IMR-90 (cell line): ENCODE results near the gene SPTLC3. TPM values are rescaled to one million over a fixed set of nuclear protein-coding genes. Genes with fewer than 3 reads are reported as not detected.

Experiments used
- ATAC-seq: fragments of 200-7000 bp; cut with Tn5 transposase; 2 replicates; pipeline ENCODE4 v1.9.1; 2020; ENCODE audit warnings: low read depth, mild to moderate bottlenecking, moderate library complexity
- BruUV-seq: library from RNA; stranded (reverse); fragments of 400-500 nt; replicated peaks from 2 replicates; lab custom pipeline; 2021; lab: Mats Ljungman, UMichigan
- CTCF ChIA-PET: fragments of 300-600 bp; formaldehyde crosslinking; extraction: SDS; loops from one replicate; lab custom pipeline; 2021; ENCODE audit warnings: antibody characterized with exemption; lab: Yijun Ruan, JAX
- POLR2A ChIA-PET: fragments of 300-600 bp; sonication (Branson Sonifier 250); formaldehyde crosslinking; loops from one replicate; lab custom pipeline; 2022; ENCODE audit warnings: antibody characterized with exemption; ENCODE audit not compliant: unreplicated experiment; lab: Charles Lee
- DNase-seq: peaks from one replicate; pipeline ENCODE4 v3.0.0; 2013
- H2AFZ ChIP-seq: replicated peaks from 2 replicates; pipeline ENCODE3; 2013; ENCODE audit warnings: low read length, mild to moderate bottlenecking; ENCODE audit not compliant: poor library complexity
- H2AK5ac ChIP-seq: 2 replicates; pipeline ENCODE4 v1.6.1; 2013; ENCODE audit warnings: low read depth, low read length, inconsistent platforms
- H2AK9ac ChIP-seq: replicated peaks from 2 replicates; pipeline ENCODE3; 2013; ENCODE audit warnings: mild to moderate bottlenecking, low read depth, low read length, moderate library complexity; ENCODE audit not compliant: poor library complexity
- H2BK120ac ChIP-seq: 2 replicates; pipeline ENCODE4 v1.6.1; 2013; ENCODE audit warnings: low read depth, low read length, inconsistent platforms
- H2BK15ac ChIP-seq: 3 replicates; pipeline ENCODE4 v1.6.1; 2013; ENCODE audit warnings: low read depth, low read length, inconsistent platforms
- H2BK20ac ChIP-seq: 2 replicates; pipeline ENCODE4 v1.6.1; 2013; ENCODE audit warnings: low read depth, mild to moderate bottlenecking, inconsistent platforms, low read length, moderate library complexity
- H2BK5ac ChIP-seq: 2 replicates; pipeline ENCODE4 v1.6.1; 2013; ENCODE audit warnings: mild to moderate bottlenecking, low read depth, low read length, inconsistent platforms; ENCODE audit not compliant: poor library complexity, severe bottlenecking
- H3K14ac ChIP-seq: replicated peaks from 2 replicates; pipeline ENCODE4 v1.6.1; 2013; ENCODE audit warnings: low read depth, low read length, inconsistent platforms
- H3K18ac ChIP-seq: 2 replicates; pipeline ENCODE4 v1.6.1; 2013; ENCODE audit warnings: low read depth, low read length, control low read depth
- H3K23ac ChIP-seq: 2 replicates; pipeline ENCODE4 v1.6.1; 2013; ENCODE audit warnings: low read depth, low read length, inconsistent platforms
- H3K27ac ChIP-seq: 2 replicates; pipeline ENCODE4 v1.5.1; 2013; ENCODE audit warnings: mild to moderate bottlenecking, control low read depth, low read length; ENCODE audit not compliant: insufficient read depth
- H3K27me3 ChIP-seq: 2 replicates; pipeline ENCODE4 v1.6.1; 2013; ENCODE audit warnings: low read length; ENCODE audit not compliant: control insufficient read depth, insufficient read depth
- H3K36me3 ChIP-seq: 2 replicates; pipeline ENCODE4 v1.6.1; 2013; ENCODE audit warnings: low read length, mixed read lengths; ENCODE audit not compliant: control insufficient read depth, insufficient read depth
- H3K4ac ChIP-seq: 2 replicates; pipeline ENCODE4 v1.6.1; 2013; ENCODE audit warnings: low read depth, low read length, inconsistent platforms
- H3K4me1 ChIP-seq: 2 replicates; pipeline ENCODE4 v1.6.1; 2013; ENCODE audit warnings: low read length, mixed read lengths; ENCODE audit not compliant: control insufficient read depth, insufficient read depth
- H3K4me2 ChIP-seq: 2 replicates; pipeline ENCODE4 v1.6.1; 2013; ENCODE audit warnings: low read depth, mild to moderate bottlenecking, control low read depth, low read length, moderate library complexity
- H3K4me3 ChIP-seq: 2 replicates; pipeline ENCODE4 v1.5.1; 2013; ENCODE audit warnings: low read depth, mild to moderate bottlenecking, control low read depth, low read length, moderate library complexity; ENCODE audit not compliant: insufficient read depth
- H3K56ac ChIP-seq: 2 replicates; pipeline ENCODE4 v1.6.1; 2013; ENCODE audit warnings: low read length, inconsistent platforms; ENCODE audit not compliant: insufficient read depth; ENCODE audit errors: extremely low read depth
- H3K79me1 ChIP-seq, 2 experiments: 2 replicates each; pipeline ENCODE4 v1.6.1; 2013; ENCODE audit warnings: low read length in 2 of 2, inconsistent platforms in 1 of 2, low read depth in 1 of 2
- H3K9ac ChIP-seq: 2 replicates; pipeline ENCODE4 v1.6.1; 2013; ENCODE audit warnings: low read depth, low read length, control low read depth
- H3K9me1 ChIP-seq: 2 replicates; pipeline ENCODE4 v1.6.1; 2013; ENCODE audit warnings: low read length, inconsistent platforms; ENCODE audit not compliant: insufficient read depth
- H3K9me3 ChIP-seq: 2 replicates; pipeline ENCODE4 v1.6.1; 2013; ENCODE audit warnings: low read length; ENCODE audit not compliant: control insufficient read depth, insufficient read depth
- H4K20me1 ChIP-seq: 2 replicates; pipeline ENCODE4 v1.6.1; 2013; ENCODE audit warnings: low read length, inconsistent platforms; ENCODE audit not compliant: insufficient read depth
- H4K5ac ChIP-seq: 2 replicates; pipeline ENCODE4 v1.6.1; 2013; ENCODE audit warnings: mild to moderate bottlenecking, low read depth, low read length, control low read depth
- H4K8ac ChIP-seq, 2 experiments: 2 replicates each; pipeline ENCODE4 v1.6.1; 2013; ENCODE audit warnings: low read depth in 2 of 2, low read length in 2 of 2, control low read depth in 1 of 2, inconsistent platforms in 1 of 2
- H4K91ac ChIP-seq: 2 replicates; pipeline ENCODE4 v1.6.1; 2013; ENCODE audit warnings: low read depth, low read length, inconsistent platforms; ENCODE audit not compliant: insufficient read depth
- BHLHE40 ChIP-seq: fragments of 150-350 bp; IDR thresholded peaks from 2 replicates; pipeline ENCODE4 v1.6.1; 2016; ENCODE audit warnings: mild to moderate bottlenecking, low read depth, low read length
- CEBPB ChIP-seq: IDR thresholded peaks from 2 replicates; pipeline ENCODE4 v1.6.1; 2012; ENCODE audit warnings: low read depth, low read length, improper control_type of control experiment
- ELK1 ChIP-seq: fragments of 150-350 bp; IDR thresholded peaks from 2 replicates; pipeline ENCODE4 v1.6.1; 2016; ENCODE audit warnings: low read depth, mild to moderate bottlenecking, low read length, moderate library complexity, borderline replicate concordance
- FOS ChIP-seq: fragments of 150-350 bp; IDR thresholded peaks from 2 replicates; pipeline ENCODE4 v1.6.1; 2016; ENCODE audit warnings: low read depth, low read length
- MAFK ChIP-seq: IDR thresholded peaks from 2 replicates; pipeline ENCODE4 v1.6.1; 2012; ENCODE audit warnings: low read depth, low read length, improper control_type of control experiment
- MAZ ChIP-seq: IDR thresholded peaks from 2 replicates; pipeline ENCODE4 v1.6.1; 2012; ENCODE audit warnings: low read depth, mild to moderate bottlenecking, low read length, improper control_type of control experiment, moderate library complexity, borderline replicate concordance
- MXI1 ChIP-seq: IDR thresholded peaks from 2 replicates; pipeline ENCODE4 v1.6.1; 2012; ENCODE audit warnings: low read depth, mild to moderate bottlenecking, low read length, moderate library complexity, borderline replicate concordance
- POLR2A ChIP-seq: IDR thresholded peaks from 2 replicates; pipeline ENCODE4 v1.6.1; 2012; ENCODE audit warnings: mild to moderate bottlenecking, low read depth, low read length
- RAD21 ChIP-seq: IDR thresholded peaks from 2 replicates; pipeline ENCODE4 v1.6.1; 2012; ENCODE audit warnings: low read length, improper control_type of control experiment
- RCOR1 ChIP-seq: IDR thresholded peaks from 2 replicates; pipeline ENCODE4 v1.6.1; 2012; ENCODE audit warnings: mild to moderate bottlenecking, low read length, improper control_type of control experiment; ENCODE audit not compliant: insufficient replicate concordance
- RFX5 ChIP-seq: IDR thresholded peaks from 2 replicates; pipeline ENCODE4 v1.8.0; 2012; ENCODE audit warnings: low read depth, mild to moderate bottlenecking, low read length, moderate library complexity
- SMC3 ChIP-seq: fragments of 150-350 bp; IDR thresholded peaks from 2 replicates; pipeline ENCODE4 v1.6.1; 2016; ENCODE audit warnings: low read depth, mild to moderate bottlenecking, antibody characterized with exemption, low read length, moderate library complexity
- USF2 ChIP-seq: fragments of 150-350 bp; IDR thresholded peaks from 2 replicates; pipeline ENCODE4 v1.6.1; 2017; ENCODE audit warnings: mild to moderate bottlenecking, antibody characterized with exemption, low read length, low read depth
- WGBS, 2 experiments: methylation state at CpG; one replicate each; pipeline versions ENCODE4 v1.1.5 to v1.1.7; 2013; ENCODE audit warnings: missing lambda C conversion rate in 2 of 2; ENCODE audit not compliant: insufficient read length in 1 of 2; ENCODE audit errors: extremely low coverage in 2 of 2; 5-methylcytosine and 5-hydroxymethylcytosine counted together
- dilution Hi-C: fragments of 300-500 bp; cut with HindIII; formaldehyde crosslinking; loops from one replicate; pipeline ENCODE4 v1.14.3; 2018; ENCODE audit warnings: low sequenced_read_pairs; ENCODE audit not compliant: unreplicated experiment
- in situ Hi-C: fragments of 300-500 bp; cut with MboI; formaldehyde crosslinking; loops from 3 replicates; pipeline ENCODE4 v1.14.3; 2019; ENCODE audit warnings: low sequenced_read_pairs, inconsistent platforms, mixed read lengths
- intact Hi-C: fragments of 100-400 bp; cut with micrococcal nuclease; formaldehyde crosslinking; loops from 2 replicates; pipeline ENCODE4 v1.10.0; 2022
- polyA plus RNA-seq, 3 experiments: library from polyadenylated mRNA; depleted of rRNA; stranded (reverse); fragments of >200 nt; gene quantifications; 2 replicates each; pipeline ENCODE4 v1.2.3, GENCODE V29; 2012; ENCODE audit warnings: low replicate concordance in 1 of 3
- total RNA-seq: library from RNA; depleted of rRNA; stranded (reverse); fragments of >200 nt; gene quantifications from 2 replicates; pipeline ENCODE4 v1.2.3, GENCODE V29; 2012

The SPTLC3 gene
- total and polyA plus RNA-seq, 2 of the 4 experiments (the other 2 are of a cell fraction), result 0.44 to 1.6 TPM

GRCh38 chr20:13085275-13085674 lies 76.5 kb downstream of the SPTLC3 start:
- TF ChIP-seq RFX5, result no peak
- TF ChIP-seq FOS, result no peak
- TF ChIP-seq POLR2A, result no peak
- no peak for TF ChIP-seq SMC3
- no peak for TF ChIP-seq MXI1
- TF ChIP-seq MAZ, result no peak
- no peak for TF ChIP-seq CEBPB
- no peak for TF ChIP-seq ELK1
- no peak for TF ChIP-seq RAD21
- no peak for TF ChIP-seq MAFK
- no peak for TF ChIP-seq BHLHE40
- TF ChIP-seq USF2, result no peak
- no peak for TF ChIP-seq RCOR1
- Histone ChIP-seq H2AK5ac (no peak overlapping the region), H3K9me3 (no peaks in the 10 kb centered on the region), H3K4me3 (no peak overlapping the region), H3K9me1 (no peaks in the 10 kb centered on the region), H3K18ac (no peak overlapping the region), H4K20me1 (no peaks in the 10 kb centered on the region), H2BK120ac (no peak overlapping the region), H4K91ac (no peak overlapping the region), H3K27ac (no peak overlapping the region), H3K79me1 (no peaks in the 10 kb centered on the region), H4K5ac (no peak overlapping the region), H2BK5ac (no peak overlapping the region), H3K56ac (no peak overlapping the region), H4K8ac (no peak overlapping the region), H3K36me3 (no peaks in the 10 kb centered on the region), H3K4me2 (no peak overlapping the region), H2BK20ac (no peak overlapping the region), H2AK9ac (no peak overlapping the region), H3K9ac (no peak overlapping the region), H3K14ac (no peak overlapping the region), H2AFZ (no peak overlapping the region), H3K4me1 (no peaks in the 10 kb centered on the region), H2BK15ac (no peak overlapping the region), H3K27me3 (no peaks in the 10 kb centered on the region), H3K4ac (no peak overlapping the region), H3K23ac (no peak overlapping the region)
- BruUV-seq, result no TSS peak
- no CpG with 5 or more reads among the region's 3 CpGs for WGBS, 2 experiments
- intact Hi-C loops (no loop called here), dilution Hi-C loops (no loop called here), in situ Hi-C loops (no loop called here)
- ATAC-seq (no peak), DNase-seq (no peak)
- ChIA-PET POLR2A (no interaction called here), CTCF (no interaction called here)
